Measurements from ENCODE around the gene CNOT6.
A peak's percentile ranks its signal among the peaks of the same experiment; 100 is the strongest.
"Not testable (repeated sequence)": the region's sequence is repeated elsewhere in the genome, so short reads cannot be mapped to it uniquely, and the experiment has no call there.

Gene CNOT6

GRCh38 chr5:180499684-180500083 is 5.5 kb downstream of the CNOT6 start:
- no peak overlapping the region for H3K4me3 ChIP-seq (ENCODE audit: low read depth, low read length)
- CTCF ChIA-PET = interaction anchor here (0.6 to 0.7 kb wide), 2 partner anchors 9 to 142 kb away, joined by 3 to 4 read pairs; no protein-coding TSS in a partner anchor

GRCh38 chr5:180500300-180500699 is 6.1 kb downstream of the CNOT6 start:
- Histone ChIP-seq H3K36me3 (ENCODE audit: control insufficient read depth in 2 of 2, insufficient read depth in 1 of 2, low read length in 2 of 2) (peaks cover 10 to 29% of the 10 kb centered on the region in 2 experiments; a peak in 2 of 3 replicates), H3K4me1 (ENCODE audit: control insufficient read depth, insufficient read depth, low read length) (peaks cover 18% of the 10 kb centered on the region)
- TF ChIP-seq CTCF (tag by site-specific recombination; IDR thresholded peaks at IDR 0.05) (peak; percentile 34), ZNF366 (tag by site-specific recombination; conservative IDR thresholded peaks at IDR 0.05) (0 out of 2 replicates have a peak, but pooled peaks have one; percentile 3), ZNF121 (tag by site-specific recombination; IDR thresholded peaks at IDR 0.05) (peak; percentile 47; the same call in 1 of the 2 replicates), ZEB2 (tag by site-specific recombination; IDR thresholded peaks at IDR 0.05) (0 out of 2 replicates have a peak, but pooled peaks have one; percentile 4), ZNF585B (tag by site-specific recombination; IDR thresholded peaks at IDR 0.05) (0 out of 2 replicates have a peak, but pooled peaks have one; percentile 10)
- POLR2A ChIA-PET; H3K27ac ChIP-seq (ENCODE audit: extremely low read depth, low read depth, low read length); H3K9me3 ChIP-seq (ENCODE audit: control insufficient read depth, insufficient read depth, low read depth, low read length); H3K4me3 ChIP-seq (ENCODE audit: low read depth, low read length): not testable (repeated sequence)
- CTCF ChIA-PET = interaction anchor here (0.6 to 1.3 kb wide), 4 partner anchors 16 to 677 kb away, joined by 3 to 5 read pairs (median 4); no protein-coding TSS in a partner anchor

More at GRCh38 chr5:180499684-180500083, 5.5 kb downstream of the CNOT6 start:
- POLR2A ChIA-PET = interaction anchor here (0.5 kb wide), 1 partner anchor 8 kb away, joined by 5 read pairs; no protein-coding TSS in a partner anchor
- peaks cover 18% of the 10 kb centered on the region for H3K4me1 ChIP-seq (ENCODE audit: control insufficient read depth, insufficient read depth, low read length)
- peak; percentile 60; the same call in 1 of the 2 replicates for TF ChIP-seq SP7 (tag by site-specific recombination; IDR thresholded peaks at IDR 0.05)
- TF ChIP-seq ZNF624 (tag by site-specific recombination; IDR thresholded peaks at IDR 0.05) = no peak
- peak; percentile 59 for TF ChIP-seq KLF1 (tag by site-specific recombination; IDR thresholded peaks at IDR 0.05)
- TF ChIP-seq MZF1 (tag by site-specific recombination; IDR thresholded peaks at IDR 0.05; ENCODE audit: borderline replicate concordance) = no peak
- peak; percentile 15; the same call in 1 of the 2 replicates for TF ChIP-seq PRDM10 (tag by site-specific recombination; IDR thresholded peaks at IDR 0.05)
- peak; percentile 39; the same call in 1 of the 2 replicates for TF ChIP-seq KLF9 (tag by site-specific recombination; IDR thresholded peaks at IDR 0.05; ENCODE audit: low read depth)
- TF ChIP-seq PRDM6 (tag by site-specific recombination; IDR thresholded peaks at IDR 0.05) = peak; percentile 53
- peaks cover 10 to 29% of the 10 kb centered on the region in 2 experiments; a peak in 2 of 3 replicates for H3K36me3 ChIP-seq (ENCODE audit: control insufficient read depth in 2 of 2, insufficient read depth in 1 of 2, low read length in 2 of 2)
- H3K9me3 ChIP-seq (ENCODE audit: control insufficient read depth, insufficient read depth, low read depth, low read length) = no peaks in the 10 kb centered on the region
- no peak overlapping the region for H3K27ac ChIP-seq (ENCODE audit: extremely low read depth, low read depth, low read length)

- CTCF ChIA-PET = interaction anchor here (1.1 kb wide), 1 partner anchor 179 kb away, joined by 4 read pairs; no protein-coding TSS in a partner anchor
- H3K4me3 ChIP-seq (ENCODE audit: low read depth, low read length) = no peak overlapping the region
- peaks cover under 1% of the 10 kb centered on the region; the same call in 1 of the 2 replicates for H3K4me1 ChIP-seq (ENCODE audit: control insufficient read depth, insufficient read depth, low read length)
- no peak overlapping the region for H3K27ac ChIP-seq (ENCODE audit: extremely low read depth, low read depth, low read length)
- POLR2A ChIA-PET = no interaction called here
- peaks cover 0 to 5% of the 10 kb centered on the region in 2 experiments; a peak in 2 of 3 replicates for H3K36me3 ChIP-seq (ENCODE audit: control insufficient read depth in 2 of 2, insufficient read depth in 1 of 2, low read length in 2 of 2)
- no peaks in the 10 kb centered on the region for H3K9me3 ChIP-seq (ENCODE audit: control insufficient read depth, insufficient read depth, low read depth, low read length)
- no peak for TF ChIP-seq ZNF155 (tag by site-specific recombination; IDR thresholded peaks at IDR 0.05)
- no peak for TF ChIP-seq SCRT2 (tag by site-specific recombination; IDR thresholded peaks at IDR 0.05)
- TF ChIP-seq TCF7L2 (IDR thresholded peaks at IDR 0.05; ENCODE audit: borderline replicate concordance, low read depth, low read length) = no peak
- TF ChIP-seq SCRT1 (tag by site-specific recombination; IDR thresholded peaks at IDR 0.05; ENCODE audit: borderline replicate concordance) = no peak
- TF ChIP-seq ZNF48 (tag by site-specific recombination; IDR thresholded peaks at IDR 0.05) = no peak
- TF ChIP-seq KLF1 (tag by site-specific recombination; IDR thresholded peaks at IDR 0.05) = no peak
- TF ChIP-seq ZNF514 (tag by site-specific recombination; IDR thresholded peaks at IDR 0.05) = no peak
- TF ChIP-seq ZNF223 (tag by site-specific recombination; IDR thresholded peaks at IDR 0.05) = no peak
- no peak for TF ChIP-seq SETDB1 (IDR thresholded peaks at IDR 0.05; ENCODE audit: insufficient read length, low read length)
- no peak for TF ChIP-seq ZNF174 (tag by site-specific recombination; IDR thresholded peaks at IDR 0.05)
- no peak for TF ChIP-seq ZNF501 (tag by site-specific recombination; IDR thresholded peaks at IDR 0.05)
- TF ChIP-seq ZNF837 (tag by site-specific recombination; IDR thresholded peaks at IDR 0.05) = no peak
- no peak for TF ChIP-seq SALL2 (tag by site-specific recombination; IDR thresholded peaks at IDR 0.05; ENCODE audit: borderline replicate concordance)
Observed at GRCh38 chr5:180507661-180508060, 13.5 kb downstream of the CNOT6 start.
